C4-2B (cell line): ENCODE data around the gene IFI30.
"Not testable (repeated sequence)": the region's sequence is repeated elsewhere in the genome, so short reads cannot be mapped to it uniquely, and the experiment has no call there.

Experiments used
- ZFX ChIP-seq: fragments of 450-650 bp; IDR thresholded peaks from 2 replicates; pipeline ENCODE4 v1.6.1; 2017
- TF ChIP-seq, protein P1 (sequence below): fragments of 450-650 bp; conservative IDR thresholded peaks from 2 replicates; pipeline ENCODE4 v1.5.1; 2017; ENCODE audit warnings: mild to moderate bottlenecking

DNA sequence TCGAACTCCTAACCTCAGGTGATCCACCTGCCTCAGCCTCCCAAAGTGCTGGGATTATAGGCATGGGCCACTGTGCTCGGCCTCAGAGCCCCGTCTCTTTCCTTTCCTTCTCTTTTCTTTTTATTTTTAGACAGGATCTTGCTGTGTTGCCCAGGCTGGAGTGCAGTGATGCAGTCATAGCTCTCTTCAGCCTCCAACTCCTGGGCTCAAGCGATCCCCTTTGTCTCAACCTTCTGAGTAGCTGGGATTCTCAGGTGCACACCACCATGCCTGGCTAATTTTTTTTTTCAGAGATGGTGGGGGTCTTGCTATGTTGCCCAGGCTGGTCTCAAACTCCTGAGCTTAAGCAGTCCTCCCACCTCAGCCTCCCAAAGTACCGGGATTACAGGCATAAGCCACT is 36.3 kb downstream of the IFI30 start:
- TF ChIP-seq, protein P1, sequence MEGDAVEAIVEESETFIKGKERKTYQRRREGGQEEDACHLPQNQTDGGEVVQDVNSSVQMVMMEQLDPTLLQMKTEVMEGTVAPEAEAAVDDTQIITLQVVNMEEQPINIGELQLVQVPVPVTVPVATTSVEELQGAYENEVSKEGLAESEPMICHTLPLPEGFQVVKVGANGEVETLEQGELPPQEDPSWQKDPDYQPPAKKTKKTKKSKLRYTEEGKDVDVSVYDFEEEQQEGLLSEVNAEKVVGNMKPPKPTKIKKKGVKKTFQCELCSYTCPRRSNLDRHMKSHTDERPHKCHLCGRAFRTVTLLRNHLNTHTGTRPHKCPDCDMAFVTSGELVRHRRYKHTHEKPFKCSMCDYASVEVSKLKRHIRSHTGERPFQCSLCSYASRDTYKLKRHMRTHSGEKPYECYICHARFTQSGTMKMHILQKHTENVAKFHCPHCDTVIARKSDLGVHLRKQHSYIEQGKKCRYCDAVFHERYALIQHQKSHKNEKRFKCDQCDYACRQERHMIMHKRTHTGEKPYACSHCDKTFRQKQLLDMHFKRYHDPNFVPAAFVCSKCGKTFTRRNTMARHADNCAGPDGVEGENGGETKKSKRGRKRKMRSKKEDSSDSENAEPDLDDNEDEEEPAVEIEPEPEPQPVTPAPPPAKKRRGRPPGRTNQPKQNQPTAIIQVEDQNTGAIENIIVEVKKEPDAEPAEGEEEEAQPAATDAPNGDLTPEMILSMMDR = not testable (repeated sequence)
- TF ChIP-seq ZFX = not testable (repeated sequence)
